Stimulated activated CD4-positive, alpha-beta T cell treated with anti-CD3 and anti-CD28 coated beads, Interleukin-15, amount 100 ng/mL, for 24 hours (primary cell): Measurements from ENCODE around the gene ACTN4.

Experiments
- DNase-seq: peaks from one replicate; pipeline ENCODE4 v3.0.0-alpha.2; 2020

Gene ACTN4

GRCh38 chr19:38679839-38680238 lies 32.4 kb downstream of the ACTN4 start:
- no peak for DNase-seq

GRCh38 chr19:38682195-38682867 lies 34.9 kb downstream of the ACTN4 start:
- DNase-seq: no peak

- no peak for DNase-seq
These were observed 35.5 kb downstream of the ACTN4 start for GRCh38 chr19:38682872-38683392.

- DNase-seq: peak; percentile 65
These were observed 36.1 kb downstream of the ACTN4 start for GRCh38 chr19:38683393-38684077.

GRCh38 chr19:38684078-38684861 lies 36.8 kb downstream of the ACTN4 start:
- peak; percentile 40 for DNase-seq

- DNase-seq: no peak
These were observed 37.6 kb downstream of the ACTN4 start for GRCh38 chr19:38684862-38685665.

- peak; percentile 14 for DNase-seq
These were observed 38.4 kb downstream of the ACTN4 start for GRCh38 chr19:38685666-38686529.

- DNase-seq: peak; percentile 45
These were observed 39.1 kb downstream of the ACTN4 start for GRCh38 chr19:38686530-38686888.

GRCh38 chr19:38687837-38688378 lies 40.5 kb downstream of the ACTN4 start:
- no peak for DNase-seq

- DNase-seq: no peak
These were observed 42.7 kb downstream of the ACTN4 start for GRCh38 chr19:38690146-38690545.

- DNase-seq: no peak
These were observed 43.4 kb downstream of the ACTN4 start for GRCh38 chr19:38690832-38691231.

GRCh38 chr19:38691938-38692457 lies 44.5 kb downstream of the ACTN4 start:
- DNase-seq: no peak

GRCh38 chr19:38692458-38693379 lies 45.3 kb downstream of the ACTN4 start:
- DNase-seq: no peak

GRCh38 chr19:38693380-38694223 lies 46.2 kb downstream of the ACTN4 start:
- DNase-seq: no peak

GRCh38 chr19:38695317-38695683 lies 47.9 kb downstream of the ACTN4 start:
- DNase-seq: no peak

- no peak for DNase-seq
These were observed 48.6 kb downstream of the ACTN4 start for GRCh38 chr19:38695832-38696728.

- DNase-seq: no peak
These were observed 49.2 kb downstream of the ACTN4 start for GRCh38 chr19:38696729-38697055.

GRCh38 chr19:38697197-38697596 lies 49.7 kb downstream of the ACTN4 start:
- DNase-seq: no peak
